ENCODE measurements around the gene LAYN.

LAYN gene

GRCh38 chr11:111598148-111598547 is 57.6 kb downstream of the LAYN start:
- no peak for DNase-seq
- Histone ChIP-seq H3K4me3 (ENCODE audit: low read depth, low read length) (no peak overlapping the region), H3K27me3 (replicated peaks) (no peaks in the 10 kb centered on the region), H3K27ac (no peak overlapping the region), H3K36me3 (replicated peaks) (no peaks in the 10 kb centered on the region)
- in situ Hi-C loops (cut with HindIII; ENCODE audit: low pct_ligation_motif_present, low sequenced_read_pairs), result loop anchor here (25.0 kb wide), 1 partner anchor 239 kb away; no protein-coding TSS in a partner anchor
- TF ChIP-seq CTCF (IDR thresholded peaks at IDR 0.05; ENCODE audit: low read depth, low read length, missing control alignments), result no peak

- in situ Hi-C loops (cut with HindIII; ENCODE audit: low pct_ligation_motif_present, low sequenced_read_pairs), result loop anchor here (25.0 kb wide), 1 partner anchor 239 kb away; no protein-coding TSS in a partner anchor
- Histone ChIP-seq H3K4me3 (ENCODE audit: low read depth, low read length) (no peak overlapping the region), H3K27me3 (replicated peaks) (no peaks in the 10 kb centered on the region), H3K36me3 (replicated peaks) (no peaks in the 10 kb centered on the region), H3K27ac (no peak overlapping the region)
- DNase-seq, result no peak
- TF ChIP-seq CTCF (IDR thresholded peaks at IDR 0.05; ENCODE audit: low read depth, low read length, missing control alignments), result no peak
Observed at GRCh38 chr11:111598559-111598958, 58.0 kb downstream of the LAYN start.

DNA sequence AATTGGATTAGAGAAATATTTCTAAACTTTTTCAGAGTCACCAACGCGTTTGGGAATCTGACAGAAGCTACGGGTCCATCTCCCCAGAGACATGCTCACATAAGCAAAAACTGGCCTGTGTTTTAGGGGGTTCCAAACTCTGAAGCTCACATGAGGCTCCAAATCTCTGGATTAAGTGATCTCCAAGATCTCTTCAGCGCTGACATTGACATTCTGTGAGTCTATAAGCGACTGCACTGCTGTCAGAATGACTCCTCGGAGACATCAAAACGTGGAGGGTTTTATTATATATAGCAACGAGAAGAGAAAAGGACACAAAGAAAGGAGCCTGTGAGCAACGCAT is 61.1 kb downstream of the LAYN start:
- Histone ChIP-seq H3K27ac (no peak overlapping the region), H3K27me3 (replicated peaks) (no peaks in the 10 kb centered on the region), H3K36me3 (replicated peaks) (no peaks in the 10 kb centered on the region), H3K4me3 (ENCODE audit: low read depth, low read length) (peak overlapping the region; percentile 51)
- in situ Hi-C loops (cut with HindIII; ENCODE audit: low pct_ligation_motif_present, low sequenced_read_pairs), result no loop called here
- no peak for TF ChIP-seq CTCF (IDR thresholded peaks at IDR 0.05; ENCODE audit: low read depth, low read length, missing control alignments)
- no peak for DNase-seq

- peak; percentile 89 for TF ChIP-seq CTCF (IDR thresholded peaks at IDR 0.05; ENCODE audit: low read depth, low read length, missing control alignments)
- no peaks in the 10 kb centered on the region for H3K27me3 ChIP-seq (replicated peaks)
- in situ Hi-C loops (cut with HindIII; ENCODE audit: low pct_ligation_motif_present, low sequenced_read_pairs), result no loop called here
- DNase-seq, result peak; percentile 87
- peak within 1 kb of the TSS; percentile 93 for H3K27ac ChIP-seq
- H3K4me3 ChIP-seq (ENCODE audit: low read depth, low read length), result peak within 1 kb of the TSS; percentile 86
- H3K36me3 ChIP-seq (replicated peaks), result no peaks in the 10 kb centered on the region
Observed at GRCh38 chr11:111601979-111602864, 61.7 kb downstream of the LAYN start, which contains the start of gene SIK2. SIK2 (plus strand) TSS chr11:111602449; CDS start chr11:111602564, 115 bp downstream.

DNA sequence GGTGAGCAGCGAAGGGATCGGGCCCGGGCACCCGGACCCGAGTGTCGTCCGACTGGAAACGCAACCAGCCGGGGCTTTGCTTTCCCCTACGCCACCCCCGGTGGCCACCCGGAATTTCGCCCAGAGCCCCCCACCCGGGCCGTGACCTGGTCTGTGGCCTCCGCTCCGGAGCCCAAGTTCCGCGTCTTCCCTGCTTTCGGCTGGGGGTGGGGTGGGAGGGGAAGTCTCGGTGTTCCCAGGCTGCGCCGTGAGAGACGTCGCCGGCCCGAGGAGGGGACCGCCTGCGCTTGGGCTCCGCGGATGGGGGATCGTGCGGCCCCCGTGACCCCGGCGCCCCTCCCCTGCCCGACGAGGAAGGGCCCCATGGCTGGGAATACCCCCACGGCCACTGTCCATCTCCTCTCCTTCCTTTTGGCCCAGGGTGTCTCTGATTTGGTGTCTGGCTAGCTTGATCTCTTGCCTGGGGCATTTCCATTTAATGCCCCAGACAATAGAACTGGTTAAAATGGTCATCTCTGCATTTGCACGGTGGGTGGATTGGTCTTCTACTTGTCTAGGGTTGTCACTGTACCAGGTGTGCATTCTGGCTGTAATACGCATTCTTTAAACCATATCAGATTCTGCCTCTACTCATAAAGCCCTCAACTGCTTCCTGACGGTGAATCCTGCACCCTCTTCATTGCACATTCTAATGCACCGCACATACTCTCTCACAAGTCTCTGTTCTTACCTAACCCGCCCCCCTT is 62.5 kb downstream of the LAYN start:
- H3K4me3 ChIP-seq (ENCODE audit: low read depth, low read length), result peak overlapping the region; percentile 86
- peak overlapping the region; percentile 93 for H3K27ac ChIP-seq
- in situ Hi-C loops (cut with HindIII; ENCODE audit: low pct_ligation_motif_present, low sequenced_read_pairs), result no loop called here
- no peaks in the 10 kb centered on the region for H3K27me3 ChIP-seq (replicated peaks)
- no peaks in the 10 kb centered on the region for H3K36me3 ChIP-seq (replicated peaks)
- TF ChIP-seq CTCF (IDR thresholded peaks at IDR 0.05; ENCODE audit: low read depth, low read length, missing control alignments), result no peak
- peak; percentile 33 for DNase-seq

Measured in brain microvascular endothelial cell (primary cell).